Mononuclear cell (primary cell): ENCODE measurements around the gene HIVEP3. TPM values are rescaled to one million over a fixed set of nuclear protein-coding genes. Genes with fewer than 3 reads are reported as not detected.

Source experiments
- H3K27me3 ChIP-seq: 2 replicates; pipeline ENCODE4 v1.6.0; 2011; ENCODE audit warnings: low read length, control low read depth; ENCODE audit not compliant: insufficient read depth
- H3K4me1 ChIP-seq: 2 replicates; pipeline ENCODE4 v1.5.1; 2011; ENCODE audit warnings: mild to moderate bottlenecking, low read length, control low read depth; ENCODE audit not compliant: insufficient read depth
- H3K4me3 ChIP-seq: 2 replicates; pipeline ENCODE4 v1.5.1; 2011; ENCODE audit warnings: mild to moderate bottlenecking, low read length, moderate library complexity
- H3K9me3 ChIP-seq: 2 replicates; pipeline ENCODE4 v1.5.1; 2011; ENCODE audit warnings: low read depth, mild to moderate bottlenecking, control low read depth, low read length
- total RNA-seq: library from RNA; depleted of rRNA; stranded (reverse); fragments of >200 nt; gene quantifications from one replicate; pipeline ENCODE4 v1.2.3, GENCODE V29; 2012

HIVEP3 gene
- total RNA-seq, 1 donor: 3.9 TPM

DNA sequence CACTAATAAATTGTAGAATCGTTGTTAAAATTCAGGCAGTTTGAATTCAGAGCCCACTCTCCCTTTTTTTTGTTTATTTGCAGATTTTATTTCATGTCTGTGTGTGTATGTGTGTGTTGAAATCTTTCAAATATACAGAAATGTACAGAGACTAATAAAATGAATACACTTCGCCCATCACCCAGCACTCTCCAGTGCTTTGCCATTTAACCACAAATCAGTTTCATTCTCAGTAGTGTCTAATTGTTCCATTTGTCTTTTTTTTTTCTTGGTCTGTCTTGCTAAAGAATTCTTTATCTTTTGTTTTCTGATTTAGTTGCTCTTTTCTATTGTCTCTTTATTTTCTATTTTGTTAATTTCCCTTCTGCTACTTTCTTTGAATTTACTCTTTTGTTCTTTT lies 99.7 kb downstream of the HIVEP3 start:
- H3K4me3 ChIP-seq: no peak overlapping the region
- no peaks in the 10 kb centered on the region for H3K9me3 ChIP-seq
- H3K27me3 ChIP-seq: no peaks in the 10 kb centered on the region
- no peaks in the 10 kb centered on the region for H3K4me1 ChIP-seq

DNA sequence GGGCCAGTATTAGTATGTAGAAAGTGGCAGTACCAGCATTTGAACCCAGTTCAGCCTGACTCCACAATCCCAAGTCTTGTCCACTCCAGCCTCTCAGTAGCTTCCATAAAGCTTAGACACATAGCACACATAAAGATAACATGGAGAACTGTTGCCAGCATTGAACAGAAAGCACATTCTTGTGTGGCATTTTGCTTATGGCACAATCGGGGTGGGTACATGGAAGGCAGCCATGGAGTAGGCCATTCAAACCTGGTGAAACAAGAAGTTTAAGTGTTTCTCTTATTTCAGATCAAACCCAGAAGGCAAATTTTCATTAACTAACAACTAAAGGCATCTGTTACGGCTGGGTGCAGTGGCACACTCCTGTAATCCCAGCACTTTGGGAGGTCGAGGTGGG lies 102.7 kb downstream of the HIVEP3 start:
- H3K4me1 ChIP-seq: peaks cover 14% of the 10 kb centered on the region
- H3K27me3 ChIP-seq: no peaks in the 10 kb centered on the region
- H3K9me3 ChIP-seq: no peaks in the 10 kb centered on the region
- no peak overlapping the region for H3K4me3 ChIP-seq

- Histone ChIP-seq H3K27me3 (no peaks in the 10 kb centered on the region), H3K9me3 (no peaks in the 10 kb centered on the region), H3K4me3 (no peak overlapping the region), H3K4me1 (peaks cover 34% of the 10 kb centered on the region)
Measured at GRCh38 chr1:41813755-41814745, 104.7 kb downstream of the HIVEP3 start.

DNA sequence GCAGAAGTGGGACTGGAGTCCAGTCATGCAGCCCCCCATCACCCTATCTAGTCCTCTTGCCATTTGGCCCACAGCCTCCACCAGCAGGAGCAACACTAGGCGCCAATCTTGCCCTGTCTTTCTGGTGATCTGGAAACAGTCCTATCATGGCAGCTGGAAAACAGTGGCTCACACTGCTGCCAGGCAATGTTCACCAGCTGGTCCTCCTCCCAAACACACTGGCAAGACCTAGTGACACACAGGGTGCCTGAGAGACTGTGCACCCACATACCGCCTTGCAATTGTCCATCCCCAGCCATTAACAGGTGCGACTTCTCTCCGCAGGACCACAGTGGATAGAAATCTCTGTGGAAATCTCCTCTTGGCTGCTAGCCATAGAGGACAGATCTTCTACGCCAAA lies 105.5 kb downstream of the HIVEP3 start:
- Histone ChIP-seq H3K27me3 (no peaks in the 10 kb centered on the region), H3K4me3 (no peak overlapping the region), H3K9me3 (no peaks in the 10 kb centered on the region), H3K4me1 (peaks cover 37% of the 10 kb centered on the region)

DNA sequence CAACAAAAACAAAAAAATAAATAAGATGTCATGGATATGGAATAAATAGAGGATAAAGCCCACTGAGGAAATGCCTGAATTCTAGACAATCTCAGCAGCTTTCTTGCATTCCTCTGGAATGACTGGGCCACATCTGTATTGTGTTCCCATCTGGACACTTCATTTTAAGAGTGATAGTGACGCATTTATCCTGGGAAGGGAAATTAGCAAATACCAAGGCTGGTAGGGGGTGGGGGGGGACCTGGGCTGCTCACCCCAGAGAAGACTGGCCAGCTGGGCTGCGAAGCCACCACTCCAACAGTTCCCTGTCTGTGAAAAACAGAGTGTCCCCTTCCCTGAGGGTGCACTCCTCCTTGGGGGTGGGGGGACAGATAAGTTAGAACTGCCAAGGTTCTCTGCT lies 106.3 kb downstream of the HIVEP3 start:
- Histone ChIP-seq H3K4me3 (no peak overlapping the region), H3K9me3 (no peaks in the 10 kb centered on the region), H3K4me1 (peaks cover 45% of the 10 kb centered on the region), H3K27me3 (no peaks in the 10 kb centered on the region)

DNA sequence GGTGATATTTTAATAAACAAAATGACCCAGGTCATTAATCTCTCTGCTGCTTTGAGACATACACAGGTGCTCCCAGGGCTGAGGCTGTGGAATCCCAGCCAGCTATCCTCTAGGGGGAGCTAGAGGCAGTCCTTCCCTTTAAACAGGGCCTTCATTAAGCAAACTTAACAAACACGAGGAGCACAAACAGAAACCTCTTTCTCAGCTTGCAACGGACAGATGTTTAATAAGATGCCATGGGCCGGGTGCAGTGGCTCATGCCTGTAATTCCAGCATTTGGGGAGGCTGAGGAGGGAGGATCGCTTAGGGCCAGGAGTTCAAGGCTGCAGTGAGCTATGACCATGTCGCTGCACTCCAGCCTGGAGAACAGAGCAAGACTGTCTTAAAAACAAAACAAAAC lies 106.7 kb downstream of the HIVEP3 start:
- Histone ChIP-seq H3K9me3 (no peaks in the 10 kb centered on the region), H3K4me1 (peaks cover 49% of the 10 kb centered on the region), H3K27me3 (no peaks in the 10 kb centered on the region), H3K4me3 (no peak overlapping the region)

DNA sequence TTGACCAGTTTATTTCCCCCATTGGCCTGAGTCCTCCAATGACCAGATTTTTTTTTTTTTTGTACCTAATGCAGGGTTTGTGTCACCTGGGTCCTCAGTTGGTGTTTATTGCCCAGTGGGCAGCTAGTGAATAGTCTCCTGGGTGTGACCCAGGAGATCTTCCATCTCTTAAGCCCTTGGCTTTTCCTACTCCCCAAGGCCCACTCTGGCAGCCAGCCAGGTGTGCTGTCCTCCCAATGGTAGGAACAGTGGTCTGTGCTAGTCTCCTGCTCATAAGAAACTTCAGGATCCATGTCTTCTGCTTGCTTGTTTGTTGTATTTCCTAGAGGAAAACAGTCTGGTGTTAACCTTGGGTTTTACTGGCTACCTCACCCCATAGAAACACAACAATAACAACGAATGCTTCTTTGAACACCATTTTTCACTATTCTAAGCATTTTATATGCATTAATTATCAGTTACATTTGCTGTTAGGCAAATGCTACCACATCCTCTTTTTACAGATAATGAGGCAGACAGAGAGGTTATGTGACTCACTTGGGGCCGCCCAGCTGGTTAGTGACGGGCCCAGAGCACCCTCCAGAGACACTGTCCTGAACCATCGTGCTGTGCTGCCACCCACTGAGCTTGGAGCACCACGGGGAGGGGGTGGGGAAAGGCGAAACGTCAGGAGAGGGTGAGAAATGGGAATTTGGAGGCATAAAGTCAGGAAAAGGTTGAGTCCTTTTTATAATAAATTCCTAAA lies 107.5 kb downstream of the HIVEP3 start:
- no peaks in the 10 kb centered on the region for H3K9me3 ChIP-seq
- H3K4me3 ChIP-seq: no peak overlapping the region
- H3K27me3 ChIP-seq: no peaks in the 10 kb centered on the region
- H3K4me1 ChIP-seq: peaks cover 57% of the 10 kb centered on the region

GRCh38 chr1:41810446-41810845 lies 108.3 kb downstream of the HIVEP3 start:
- H3K27me3 ChIP-seq: no peaks in the 10 kb centered on the region
- no peak overlapping the region for H3K4me3 ChIP-seq
- H3K9me3 ChIP-seq: no peaks in the 10 kb centered on the region
- peaks cover 65% of the 10 kb centered on the region for H3K4me1 ChIP-seq

- no peak overlapping the region for H3K4me3 ChIP-seq
- peaks cover 73% of the 10 kb centered on the region for H3K4me1 ChIP-seq
- H3K9me3 ChIP-seq: no peaks in the 10 kb centered on the region
- H3K27me3 ChIP-seq: no peaks in the 10 kb centered on the region
Measured at GRCh38 chr1:41809692-41810091, 109.0 kb downstream of the HIVEP3 start.

DNA sequence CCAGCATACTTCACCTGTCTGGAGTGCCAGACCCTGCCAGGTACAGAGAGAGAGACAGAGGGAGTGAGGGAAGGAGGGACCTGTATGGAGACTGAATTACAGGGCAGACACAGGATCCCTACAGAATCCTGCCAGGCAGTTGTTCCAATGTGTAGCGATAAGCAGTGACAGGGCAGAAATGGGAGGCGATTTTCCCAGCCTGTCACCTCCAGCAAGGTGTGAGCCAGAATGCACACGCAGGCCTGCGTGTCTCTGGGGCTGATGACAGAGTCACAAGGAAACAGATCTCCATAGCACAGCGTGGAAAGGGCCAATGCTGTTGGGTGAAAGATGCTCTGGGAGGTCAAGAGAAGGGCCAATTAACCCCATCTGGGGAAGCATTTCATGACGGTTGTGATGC lies 111.3 kb downstream of the HIVEP3 start:
- no peaks in the 10 kb centered on the region for H3K9me3 ChIP-seq
- H3K4me1 ChIP-seq: peaks cover 95% of the 10 kb centered on the region
- no peaks in the 10 kb centered on the region for H3K27me3 ChIP-seq
- H3K4me3 ChIP-seq: no peak overlapping the region

DNA sequence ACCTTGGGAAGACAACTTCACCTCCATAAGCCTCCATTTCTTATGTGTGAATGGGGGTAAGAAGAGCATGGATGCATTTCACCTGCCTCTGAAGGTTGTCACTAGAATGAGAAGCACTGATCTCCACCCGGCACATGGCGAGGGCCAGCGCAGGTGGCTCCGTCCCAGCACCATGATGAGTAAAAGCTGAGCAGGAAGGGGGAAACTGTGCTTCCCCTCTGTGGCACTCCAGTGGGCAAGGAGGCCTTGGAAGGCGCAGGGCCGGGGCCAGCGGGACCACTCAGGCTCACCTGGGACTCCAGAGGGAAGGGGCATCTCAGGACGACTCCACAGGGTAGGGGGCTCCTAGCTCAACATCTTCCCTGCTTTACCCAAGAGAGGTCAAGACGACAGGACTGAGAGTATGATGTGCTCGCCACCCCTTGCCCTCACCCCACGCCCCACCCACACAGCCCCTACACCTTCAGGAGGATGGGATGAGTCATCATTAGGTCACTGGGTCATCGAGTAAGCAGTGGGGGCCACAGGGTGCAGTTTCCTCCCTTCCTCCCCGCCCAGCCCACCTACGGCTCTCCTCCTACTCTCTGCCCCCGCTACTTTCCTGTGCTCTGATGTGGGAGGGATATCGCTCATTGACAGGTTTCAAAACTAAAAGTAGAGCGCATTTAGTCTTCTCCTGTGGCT lies 112.1 kb downstream of the HIVEP3 start:
- no peak overlapping the region for H3K4me3 ChIP-seq
- H3K27me3 ChIP-seq: no peaks in the 10 kb centered on the region
- H3K9me3 ChIP-seq: no peaks in the 10 kb centered on the region
- peaks cover 95% of the 10 kb centered on the region for H3K4me1 ChIP-seq

GRCh38 chr1:41805771-41806471 lies 112.8 kb downstream of the HIVEP3 start:
- peaks cover 95% of the 10 kb centered on the region for H3K4me1 ChIP-seq
- no peaks in the 10 kb centered on the region for H3K27me3 ChIP-seq
- H3K4me3 ChIP-seq: no peak overlapping the region
- H3K9me3 ChIP-seq: no peaks in the 10 kb centered on the region

DNA sequence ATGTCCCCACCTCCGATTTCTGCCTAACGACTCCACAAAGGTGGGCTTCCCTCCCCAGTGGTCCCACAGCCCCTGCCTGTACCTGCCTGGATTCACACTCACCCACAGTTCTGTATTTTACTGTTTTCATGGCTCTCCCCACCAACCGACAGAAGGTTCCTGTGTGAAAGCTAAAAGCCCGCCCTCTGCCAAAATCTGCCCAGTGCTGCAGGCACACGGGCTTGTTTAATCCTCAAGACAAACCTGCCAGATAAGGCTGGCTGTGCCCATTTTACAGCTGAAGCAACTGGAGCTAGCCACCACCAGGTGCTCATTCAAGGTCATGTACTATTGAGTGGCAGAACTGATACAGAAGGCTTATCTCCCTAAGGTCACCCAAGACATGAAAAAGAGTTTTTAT lies 114.5 kb downstream of the HIVEP3 start:
- Histone ChIP-seq H3K9me3 (no peaks in the 10 kb centered on the region), H3K27me3 (no peaks in the 10 kb centered on the region), H3K4me1 (peaks cover 95% of the 10 kb centered on the region), H3K4me3 (no peak overlapping the region)

DNA sequence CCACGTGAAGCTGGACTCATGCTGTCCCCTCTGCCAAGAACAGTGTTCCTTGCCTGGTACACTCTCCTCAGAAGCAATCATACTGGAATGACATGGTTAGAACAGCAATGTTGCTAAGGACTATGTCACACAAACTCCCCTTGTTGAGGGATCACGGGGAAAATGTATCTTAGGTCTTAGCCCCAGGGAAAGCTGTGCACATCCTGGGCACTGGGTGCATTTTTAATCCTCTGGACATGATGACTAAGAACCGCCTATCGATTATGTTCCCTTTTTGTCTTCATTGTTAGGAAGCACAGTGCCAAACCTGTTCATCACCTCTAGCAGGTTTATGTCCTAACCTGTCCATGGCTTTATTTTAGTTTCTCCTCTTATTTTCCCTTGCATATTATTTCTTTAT lies 115.1 kb downstream of the HIVEP3 start:
- Histone ChIP-seq H3K27me3 (no peaks in the 10 kb centered on the region), H3K4me1 (peaks cover 97% of the 10 kb centered on the region), H3K9me3 (no peaks in the 10 kb centered on the region), H3K4me3 (no peak overlapping the region)
